B cell (primary cell): Measurements from ENCODE around the gene TOB2. TPM values are rescaled to one million over a fixed set of nuclear protein-coding genes. Genes with fewer than 3 reads are reported as not detected.

Source experiments
- ATAC-seq: fragments of 200-7000 bp; cut with Tn5 transposase; one replicate; pipeline ENCODE4 v1.10.0; 2021; ENCODE audit warnings: low read depth, mild to moderate bottlenecking, moderate number of reproducible peaks, moderate library complexity
- CTCF ChIA-PET: fragments of 350-600 bp; sonication (Branson Sonifier 250); formaldehyde crosslinking; loops from one replicate; lab custom pipeline; 2021; ENCODE audit warnings: antibody characterized with exemption, inconsistent platforms; lab: Charles Lee
- POLR2A ChIA-PET: fragments of 350-600 bp; sonication (Branson Sonifier 250); formaldehyde crosslinking; loops from one replicate; lab custom pipeline; 2021; ENCODE audit warnings: antibody characterized with exemption; lab: Charles Lee
- DNase-seq: peaks from one replicate; pipeline ENCODE4 v3.0.0; 2013
- H2AFZ ChIP-seq: 2 replicates; pipeline ENCODE4 v1.6.1; 2012; ENCODE audit warnings: mild to moderate bottlenecking, low read depth, low read length; ENCODE audit not compliant: insufficient read depth, poor library complexity, severe bottlenecking
- H3K27ac ChIP-seq, 2 donors: 1 replicate in 1 of 2; 2 replicates in 1 of 2; pipeline ENCODE4 v1.5.1; 2012 to 2013; ENCODE audit warnings: low read length in 2 of 2, mild to moderate bottlenecking in 2 of 2, moderate library complexity in 1 of 2
- H3K27me3 ChIP-seq, 4 experiments: fragments of 200-600 bp in 1 of 4; sonication (generic) in 1 of 4; replicated peaks in 1 of 4; 1 replicate in 2 of 4; 2 replicates in 2 of 4; pipeline versions ENCODE4 v1.6.1 to v1.7.0; 2013 to 2016; ENCODE audit warnings: low read length in 3 of 4, mild to moderate bottlenecking in 2 of 4, mixed read lengths in 1 of 4, moderate library complexity in 1 of 4; ENCODE audit not compliant: insufficient read depth in 4 of 4, control insufficient read depth in 3 of 4; ENCODE audit errors: control extremely low read depth in 1 of 4
- H3K36me3 ChIP-seq, 2 experiments: replicated peaks in 1 of 2; 1 replicate in 1 of 2; 2 replicates in 1 of 2; pipeline versions ENCODE4 v1.6.1 to v1.7.1; 2013; ENCODE audit warnings: low read length in 1 of 2; ENCODE audit not compliant: insufficient read depth in 2 of 2, control insufficient read depth in 1 of 2; ENCODE audit errors: control extremely low read depth in 1 of 2, extremely low read depth in 1 of 2
- H3K4me1 ChIP-seq, 2 donors: fragments of 200-600 bp in 1 of 2; sonication (generic) in 1 of 2; 1 replicate in 1 of 2; 2 replicates in 1 of 2; pipeline versions ENCODE4 v1.5.1 to v1.6.1; 2013 to 2017; ENCODE audit warnings: low read length in 2 of 2; ENCODE audit not compliant: control insufficient read depth in 2 of 2, insufficient read depth in 2 of 2
- H3K4me2 ChIP-seq: replicated peaks from 2 replicates; pipeline ENCODE3; 2012; ENCODE audit warnings: mild to moderate bottlenecking, low read depth, low read length; ENCODE audit not compliant: poor library complexity, severe bottlenecking
- H3K4me3 ChIP-seq, 5 experiments: fragments of 200-600 bp in 1 of 5; sonication (generic) in 1 of 5; 1 replicate in 3 of 5; 2 replicates in 2 of 5; pipeline versions ENCODE4 v1.5.1 to v1.7.0; 2011 to 2016; ENCODE audit warnings: low read length in 4 of 5, mild to moderate bottlenecking in 4 of 5, low read depth in 2 of 5, control low read depth in 1 of 5, moderate library complexity in 1 of 5; ENCODE audit not compliant: insufficient read depth in 1 of 5; ENCODE audit errors: control extremely low read depth in 1 of 5, extremely low read depth in 1 of 5
- H3K79me2 ChIP-seq: fragments of 200-600 bp; sonication (generic); one replicate; pipeline ENCODE4 v1.6.0; 2016; ENCODE audit warnings: low read length; ENCODE audit not compliant: control insufficient read depth, insufficient read depth
- H3K9ac ChIP-seq: fragments of 200-600 bp; sonication (generic); 2 replicates; pipeline ENCODE4 v1.6.1; 2017; ENCODE audit warnings: mild to moderate bottlenecking, low read length, moderate library complexity
- H3K9me3 ChIP-seq, 3 donors: one replicate each; pipeline versions ENCODE4 v1.6.1 to v1.7.1; 2013; ENCODE audit warnings: low read length in 2 of 3; ENCODE audit not compliant: control insufficient read depth in 2 of 3, insufficient read depth in 1 of 3; ENCODE audit errors: control extremely low read depth in 1 of 3
- H4K20me1 ChIP-seq: 2 replicates; pipeline ENCODE4 v1.6.0; 2012; ENCODE audit warnings: mild to moderate bottlenecking, low read length; ENCODE audit not compliant: insufficient read depth, control insufficient read depth, poor library complexity, severe bottlenecking
- H3K27ac Mint-ChIP-seq: one replicate; pipeline ENCODE4 v1.8.0; 2021; ENCODE audit warnings: mixed read lengths
- H3K27me3 Mint-ChIP-seq: one replicate; pipeline ENCODE4 v1.8.0; 2021; ENCODE audit warnings: mixed read lengths
- H3K4me1 Mint-ChIP-seq: one replicate; pipeline ENCODE4 v1.8.0; 2021; ENCODE audit warnings: mixed read lengths
- H3K4me3 Mint-ChIP-seq: one replicate; pipeline ENCODE4 v1.8.0; 2021; ENCODE audit warnings: mixed read lengths
- H3K9me3 Mint-ChIP-seq: one replicate; pipeline ENCODE4 v1.8.0; 2022; ENCODE audit warnings: mixed read lengths; ENCODE audit not compliant: insufficient read depth
- EZH2 ChIP-seq: IDR thresholded peaks from 2 replicates; pipeline ENCODE4 v1.6.1; 2012; ENCODE audit warnings: borderline replicate concordance, low read depth, mild to moderate bottlenecking, moderate library complexity, low read length; ENCODE audit not compliant: insufficient read depth, poor library complexity, severe bottlenecking
- WGBS: methylation state at CpG from one replicate; pipeline ENCODE4 v1.1.5; 2013; ENCODE audit warnings: missing lambda C conversion rate; ENCODE audit not compliant: insufficient coverage; 5-methylcytosine and 5-hydroxymethylcytosine counted together
- intact Hi-C: fragments of 100-400 bp; cut with micrococcal nuclease; formaldehyde crosslinking; loops from one replicate; pipeline ENCODE4 v1.10.0; 2022
- polyA plus RNA-seq: library from polyadenylated mRNA; depleted of rRNA; stranded (reverse); fragments of >200 nt; gene quantifications from 2 replicates; pipeline ENCODE4 v1.2.3, GENCODE V29; 2012
- total RNA-seq, 2 donors: library from RNA; stranded (reverse); fragments of 120-200 nt in 1 of 2; gene quantifications; 1 replicate in 1 of 2; 2 replicates in 1 of 2; pipeline versions ENCODE4 v1.2.3 to v1.2.4, GENCODE V29; 2013 to 2022
- TF ChIP-seq, protein P1 (sequence below): fragments of 200-600 bp; IDR thresholded peaks from one replicate; pipeline ENCODE4 v1.8.0; 2022; ENCODE audit warnings: antibody characterized with exemption, mild to moderate bottlenecking

TOB2 gene
- total and polyA plus RNA-seq, 2 donors (not counting 1 experiment from before 2014, with no cell fraction given), result 40.4 to 56.0 TPM

DNA sequence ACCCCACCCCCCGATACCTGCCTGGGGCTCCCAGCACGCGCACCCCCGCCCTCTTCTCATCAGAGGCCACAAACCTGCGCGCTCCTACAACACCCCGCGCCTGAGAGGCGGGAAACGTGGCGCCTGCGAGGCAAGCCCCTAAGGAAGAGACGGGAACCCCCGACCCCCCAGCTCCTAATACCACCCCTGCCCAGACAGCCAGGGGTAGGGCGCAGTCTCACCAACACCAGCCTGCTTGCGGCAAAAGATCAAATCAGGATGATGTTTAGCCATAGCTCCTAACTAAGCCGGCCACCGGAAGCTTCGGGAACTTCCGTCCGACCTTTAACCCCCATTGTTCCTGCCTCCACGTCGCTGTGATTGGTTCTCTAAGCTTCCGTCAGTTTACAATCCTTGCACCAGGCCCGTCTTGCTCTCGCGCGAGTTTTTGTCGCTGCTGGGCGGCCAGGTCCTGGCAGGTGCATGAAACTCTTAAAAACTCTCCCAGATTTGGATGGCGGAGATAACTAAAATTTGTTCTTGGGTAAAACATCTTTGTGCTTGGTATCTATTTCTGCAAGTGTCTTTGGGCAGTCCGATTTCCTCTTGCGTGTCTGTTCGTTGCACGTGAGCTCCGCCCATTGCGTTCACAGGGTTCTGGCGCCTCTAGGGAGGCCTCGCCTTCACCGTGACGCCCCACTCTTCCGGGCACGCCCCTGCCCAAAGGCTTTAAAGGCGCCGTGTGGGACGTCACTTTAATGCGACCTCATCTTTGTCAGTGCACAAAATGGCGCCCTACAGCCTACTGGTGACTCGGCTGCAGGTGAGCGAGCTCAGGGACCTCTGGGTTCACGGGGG lies 22.0 kb upstream of the TOB2 start, which contains the start of the genes ACO2 and PHF5A:
TSS of gene ACO2 (plus strand) at position 737 of the 837 bp plus-strand sequence. CDS start at position 767, 30 bp downstream.
TSS of gene PHF5A (minus strand) at position 312 of the 837 bp plus-strand sequence. CDS start at position 273, 39 bp downstream.
- Histone ChIP-seq H3K36me3 (peaks cover 8 to 58% of the 10 kb centered on the region in 2 experiments), H3K9ac (peak within 1 kb of the TSS; percentile 99), H3K27ac (peak within 1 kb of the TSS; percentile 99), H3K4me1 (peaks cover 20 to 31% of the 10 kb centered on the region in 2 donors), H3K4me3 (peak within 1 kb of the TSS; percentile 71 to 98 (median 86)), H3K9me3 (no peaks in the 10 kb centered on the region), H4K20me1 (no peaks in the 10 kb centered on the region), H2AFZ (peak within 1 kb of the TSS; percentile 86), H3K27me3 (no peaks in the 10 kb centered on the region), H3K4me2 (peak within 1 kb of the TSS; percentile 89), H3K79me2 (peaks cover 94% of the 10 kb centered on the region)
- TF ChIP-seq EZH2, result no peak
- TF ChIP-seq, protein P1, sequence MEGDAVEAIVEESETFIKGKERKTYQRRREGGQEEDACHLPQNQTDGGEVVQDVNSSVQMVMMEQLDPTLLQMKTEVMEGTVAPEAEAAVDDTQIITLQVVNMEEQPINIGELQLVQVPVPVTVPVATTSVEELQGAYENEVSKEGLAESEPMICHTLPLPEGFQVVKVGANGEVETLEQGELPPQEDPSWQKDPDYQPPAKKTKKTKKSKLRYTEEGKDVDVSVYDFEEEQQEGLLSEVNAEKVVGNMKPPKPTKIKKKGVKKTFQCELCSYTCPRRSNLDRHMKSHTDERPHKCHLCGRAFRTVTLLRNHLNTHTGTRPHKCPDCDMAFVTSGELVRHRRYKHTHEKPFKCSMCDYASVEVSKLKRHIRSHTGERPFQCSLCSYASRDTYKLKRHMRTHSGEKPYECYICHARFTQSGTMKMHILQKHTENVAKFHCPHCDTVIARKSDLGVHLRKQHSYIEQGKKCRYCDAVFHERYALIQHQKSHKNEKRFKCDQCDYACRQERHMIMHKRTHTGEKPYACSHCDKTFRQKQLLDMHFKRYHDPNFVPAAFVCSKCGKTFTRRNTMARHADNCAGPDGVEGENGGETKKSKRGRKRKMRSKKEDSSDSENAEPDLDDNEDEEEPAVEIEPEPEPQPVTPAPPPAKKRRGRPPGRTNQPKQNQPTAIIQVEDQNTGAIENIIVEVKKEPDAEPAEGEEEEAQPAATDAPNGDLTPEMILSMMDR, result no peak
- ChIA-PET POLR2A (interaction anchor here (0.6 to 2.9 kb wide), 16 partner anchors 9 to 530 kb away, joined by 3 to 88 read pairs (median 4); partner anchors contain the start of genes POLR3H, RANGAP1, TEF and TOB2), CTCF (interaction anchor here (0.7 to 3.7 kb wide), 16 partner anchors 9 to 1543 kb away, joined by 3 to 41 read pairs (median 6); partner anchors contain the start of genes PMM1, TEF and TOB2)
- intact Hi-C loops, result loop anchor here (1.0 to 5.0 kb wide), 6 partner anchors 10 to 182 kb away; partner anchors contain the start of genes DESI1, RANGAP1, TEF and XRCC6
- Mint-ChIP-seq H3K27me3 (no peaks in the 10 kb centered on the region), H3K27ac (peak within 1 kb of the TSS; percentile 98), H3K4me1 (peaks cover 59% of the 10 kb centered on the region), H3K9me3 (no peaks in the 10 kb centered on the region), H3K4me3 (peak within 1 kb of the TSS; percentile 89)
- peak; percentile 91 for ATAC-seq
- WGBS, result under 1% methylated on average over 50 of the region's 51 CpGs
- peak; percentile 99 for DNase-seq
